ENCODE measurements around the gene FNDC5.
"Not testable (repeated sequence)": the region's sequence is repeated elsewhere in the genome, so short reads cannot be mapped to it uniquely, and the experiment has no call there.

The FNDC5 gene

GRCh38 chr1:32870615-32871363 is at the start of gene FNDC5:
FNDC5 (minus strand) TSS chr1:32870912.
- DNase-seq = peak; percentile 37

DNA sequence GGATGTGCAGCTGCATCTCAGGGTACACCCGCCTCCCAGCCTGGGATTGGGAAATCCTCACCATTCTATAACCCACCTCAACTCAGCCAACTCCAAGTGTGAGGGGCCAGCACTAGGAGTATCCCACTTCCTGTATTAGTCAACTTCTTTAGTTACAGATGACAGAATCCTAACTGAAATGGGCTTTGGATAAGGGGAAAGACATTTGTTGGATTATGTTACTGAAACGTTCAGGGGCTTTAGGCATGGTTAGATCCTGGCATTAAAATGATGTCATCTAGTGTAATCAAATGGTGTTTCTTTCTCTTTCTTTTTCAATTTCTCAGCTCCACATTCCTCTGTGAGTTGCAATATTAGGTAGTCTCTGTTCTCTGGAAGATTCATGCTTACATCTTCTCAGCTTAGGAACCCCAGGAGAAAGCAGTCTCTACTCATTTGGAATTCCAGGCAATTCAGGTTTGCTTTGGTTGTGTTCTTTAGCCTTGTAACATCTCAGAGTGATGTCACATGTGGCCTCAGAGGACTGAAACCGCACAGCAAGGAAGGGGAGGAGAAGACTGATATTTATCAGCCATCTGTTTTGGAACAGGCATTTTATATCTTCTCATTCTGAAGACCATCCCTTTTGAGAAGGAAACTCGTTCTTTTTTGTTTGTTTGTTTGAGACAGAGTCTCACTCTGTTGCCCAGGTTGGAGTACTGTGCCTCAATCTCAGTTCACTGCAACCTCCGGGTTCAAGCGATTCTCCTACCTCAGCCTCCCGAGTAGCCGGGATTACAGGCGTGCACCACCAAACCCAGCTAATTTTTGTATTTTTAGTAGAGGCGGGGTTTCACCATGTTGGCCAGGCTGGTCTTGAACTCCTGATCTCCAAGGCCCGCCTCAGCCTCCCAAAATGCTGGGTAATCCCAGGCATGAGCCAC is 49.4 kb upstream of the FNDC5 start:
- DNase-seq = peak; percentile 56

- no peak for DNase-seq
Measured at GRCh38 chr1:32918179-32918578, 47.5 kb upstream of the FNDC5 start.

- no peak for DNase-seq
Measured at GRCh38 chr1:32917521-32917920, 46.8 kb upstream of the FNDC5 start.

DNA sequence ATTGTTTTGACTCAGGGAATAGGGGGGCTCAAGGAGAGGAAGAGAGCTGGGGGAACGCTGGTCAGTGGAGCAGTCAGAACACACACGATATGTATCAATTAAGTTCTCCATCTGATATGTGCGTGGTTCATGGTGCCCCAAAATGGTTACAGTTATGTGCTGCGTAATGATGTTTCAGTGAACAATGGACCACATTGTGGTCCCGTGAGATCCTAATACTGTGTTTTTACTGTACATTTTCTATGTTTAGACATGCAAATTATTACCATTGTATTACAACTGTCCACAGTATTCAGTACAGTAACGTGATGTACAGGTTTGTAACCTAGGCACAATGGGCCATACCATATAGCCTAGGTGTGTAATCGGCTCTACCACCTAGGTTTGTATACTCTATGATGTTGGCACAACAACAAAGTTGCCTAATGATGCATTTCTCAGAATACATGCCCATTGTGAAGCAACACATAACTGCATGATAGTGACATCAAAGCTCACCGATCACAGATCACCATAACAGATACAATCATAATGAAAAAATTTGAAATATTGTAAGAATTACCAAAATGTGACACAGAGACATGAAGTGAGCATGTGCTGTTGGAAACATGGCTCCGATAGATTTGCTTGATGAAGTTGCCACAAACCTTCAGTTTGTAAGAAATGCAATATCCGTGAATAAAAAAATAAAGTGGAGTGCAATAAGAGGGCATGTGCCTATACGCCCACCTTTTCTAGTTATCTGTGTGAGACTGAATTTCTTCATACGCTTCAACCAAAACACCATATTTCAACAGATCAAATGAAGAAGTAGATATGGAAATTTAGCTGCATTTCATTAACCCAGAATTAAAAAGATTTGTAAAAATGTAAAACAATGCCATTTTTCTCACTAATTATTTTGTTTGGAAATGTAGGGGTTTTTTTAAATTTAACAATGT is 45.3 kb upstream of the FNDC5 start:
- no peak for DNase-seq

DNA sequence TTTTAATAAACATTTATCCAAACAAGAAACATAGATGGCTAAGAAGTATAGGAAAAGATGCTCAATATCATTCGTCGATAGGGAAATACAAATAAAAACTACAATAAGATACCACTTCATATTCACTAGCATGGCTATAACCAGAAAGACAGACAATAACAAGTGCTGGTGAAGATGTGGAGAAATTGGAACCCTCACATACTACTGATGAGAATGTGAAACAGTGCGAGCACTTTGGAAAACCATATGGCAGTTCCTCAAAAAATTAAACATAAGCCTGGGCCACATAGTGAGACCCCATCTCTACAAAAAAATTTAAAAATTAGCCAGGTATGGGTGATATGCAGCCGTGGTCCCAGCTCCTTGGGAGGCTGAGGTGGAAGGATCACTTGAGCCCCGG is 39.6 kb upstream of the FNDC5 start:
- no peak for DNase-seq

DNA sequence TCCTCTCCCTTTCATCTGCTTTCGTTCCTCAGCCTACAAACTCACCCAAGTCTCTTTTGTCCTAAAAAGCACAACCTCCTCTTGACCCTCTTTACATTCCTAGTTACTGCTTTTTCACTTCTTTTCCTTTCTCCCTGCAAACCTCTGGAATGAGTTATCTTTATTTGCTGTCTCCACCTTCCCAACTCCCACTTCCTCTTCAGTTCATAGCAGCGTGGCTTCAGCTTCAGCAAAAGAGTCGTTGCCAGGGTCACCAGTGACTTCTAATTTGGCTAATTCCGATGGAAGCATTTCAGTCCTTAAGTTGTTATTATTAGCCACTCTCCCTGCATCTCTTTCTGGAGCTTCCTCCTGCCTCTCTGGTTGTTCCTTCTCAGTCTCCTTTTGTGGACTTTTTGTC is 36.7 kb upstream of the FNDC5 start:
- no peak for DNase-seq

- no peak for DNase-seq
Measured at GRCh38 chr1:32906654-32907053, 35.9 kb upstream of the FNDC5 start.

DNA sequence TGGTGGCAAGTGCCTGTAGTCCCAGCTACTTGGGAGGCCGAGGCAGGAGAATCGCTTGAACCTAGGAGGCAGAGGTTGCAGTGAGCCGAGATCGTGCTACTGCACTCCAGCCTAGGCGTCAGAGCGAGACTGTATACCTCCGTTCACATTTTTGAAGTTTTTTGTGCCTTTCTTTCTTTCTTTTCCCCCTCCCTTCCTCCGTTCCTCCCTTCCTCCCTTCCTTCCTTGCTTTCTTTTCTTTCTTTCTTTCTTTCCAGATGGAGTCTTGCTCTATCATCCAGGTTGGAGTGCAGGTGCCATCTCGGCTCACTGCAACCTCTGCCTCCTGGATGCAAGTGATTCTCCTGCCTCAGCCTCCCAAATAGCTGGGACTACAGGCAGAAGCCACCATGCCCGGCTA is 34.9 kb upstream of the FNDC5 start:
- not testable (repeated sequence) for DNase-seq

DNA sequence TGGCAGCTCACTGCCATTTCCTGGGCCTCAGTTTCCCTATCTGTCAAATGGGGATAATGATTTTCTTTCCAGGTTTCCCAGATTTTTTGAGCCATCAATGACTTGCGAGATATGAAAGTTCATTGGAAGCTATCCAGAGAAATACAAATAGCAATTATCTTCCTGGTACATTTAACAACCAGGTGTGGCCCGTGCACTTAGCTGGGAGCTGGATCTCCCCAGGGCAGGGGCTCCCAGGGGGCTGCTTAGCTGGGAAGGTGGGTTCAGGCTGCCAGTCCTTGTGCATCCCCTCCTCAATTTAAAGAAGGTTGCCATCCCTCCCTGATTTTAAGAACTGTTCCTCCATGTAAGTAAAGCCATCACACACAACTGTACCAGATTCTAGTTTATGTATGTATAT is 34.1 kb upstream of the FNDC5 start:
- DNase-seq = no peak

DNA sequence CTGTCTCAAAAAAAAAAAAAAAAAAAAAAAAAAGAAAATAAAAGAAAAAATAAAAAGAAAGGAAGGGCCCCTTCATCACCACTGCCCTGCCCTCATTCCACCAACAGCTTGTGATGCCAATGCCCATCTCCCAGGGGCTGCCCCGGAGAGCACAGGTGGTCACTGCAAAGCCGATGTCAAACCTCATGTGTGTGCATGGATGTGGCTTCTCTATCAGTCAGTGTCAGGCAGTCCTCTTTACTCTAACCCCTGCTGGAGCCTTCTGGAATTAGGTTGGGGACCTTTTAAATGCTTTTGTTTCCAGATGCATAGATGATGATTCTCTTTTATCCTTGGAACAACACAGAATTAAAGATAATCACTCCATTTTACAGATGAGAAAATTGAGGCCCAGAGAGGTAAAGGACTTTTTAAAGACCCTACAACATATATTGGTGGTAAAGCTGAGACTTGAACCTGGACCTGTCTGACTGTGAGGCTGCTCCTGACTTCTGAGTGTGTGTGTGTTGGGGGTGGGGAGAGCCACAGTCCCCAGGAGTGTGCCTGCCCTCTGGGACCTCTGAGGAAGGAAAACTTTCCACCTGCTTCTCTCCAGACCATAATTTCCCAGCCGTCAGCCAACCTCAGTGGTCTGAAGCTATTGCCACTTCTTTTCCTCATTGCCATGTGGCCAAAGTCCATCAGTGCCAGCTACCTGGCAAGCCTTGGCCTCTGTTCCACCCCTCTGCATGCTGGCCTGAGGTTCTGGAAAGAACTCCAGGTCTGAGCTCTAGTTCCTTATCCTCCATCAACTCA is 33.5 kb upstream of the FNDC5 start:
- no peak for DNase-seq

DNA sequence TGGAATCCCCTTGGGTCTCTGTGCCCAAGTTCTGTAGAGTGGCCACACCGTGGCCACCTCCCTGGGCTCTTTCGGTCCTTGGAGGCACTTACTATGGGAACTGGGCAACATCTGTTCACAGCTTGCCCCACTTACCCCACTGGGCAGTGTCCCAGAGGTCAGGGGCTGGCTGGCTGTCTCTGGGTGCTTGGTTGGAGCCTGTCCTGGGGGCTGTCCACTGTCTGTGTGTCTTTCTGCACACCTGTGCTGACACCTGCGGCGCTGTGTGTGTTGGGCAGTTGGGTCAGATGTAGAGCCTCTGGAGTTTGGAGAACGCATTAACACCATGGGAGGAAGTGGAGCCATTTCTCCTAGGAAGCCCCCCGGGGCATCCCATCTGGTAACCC is 31.8 kb upstream of the FNDC5 start:
- no peak for DNase-seq

- no peak for DNase-seq
Measured at GRCh38 chr1:32901823-32902534, 31.3 kb upstream of the FNDC5 start.

DNA sequence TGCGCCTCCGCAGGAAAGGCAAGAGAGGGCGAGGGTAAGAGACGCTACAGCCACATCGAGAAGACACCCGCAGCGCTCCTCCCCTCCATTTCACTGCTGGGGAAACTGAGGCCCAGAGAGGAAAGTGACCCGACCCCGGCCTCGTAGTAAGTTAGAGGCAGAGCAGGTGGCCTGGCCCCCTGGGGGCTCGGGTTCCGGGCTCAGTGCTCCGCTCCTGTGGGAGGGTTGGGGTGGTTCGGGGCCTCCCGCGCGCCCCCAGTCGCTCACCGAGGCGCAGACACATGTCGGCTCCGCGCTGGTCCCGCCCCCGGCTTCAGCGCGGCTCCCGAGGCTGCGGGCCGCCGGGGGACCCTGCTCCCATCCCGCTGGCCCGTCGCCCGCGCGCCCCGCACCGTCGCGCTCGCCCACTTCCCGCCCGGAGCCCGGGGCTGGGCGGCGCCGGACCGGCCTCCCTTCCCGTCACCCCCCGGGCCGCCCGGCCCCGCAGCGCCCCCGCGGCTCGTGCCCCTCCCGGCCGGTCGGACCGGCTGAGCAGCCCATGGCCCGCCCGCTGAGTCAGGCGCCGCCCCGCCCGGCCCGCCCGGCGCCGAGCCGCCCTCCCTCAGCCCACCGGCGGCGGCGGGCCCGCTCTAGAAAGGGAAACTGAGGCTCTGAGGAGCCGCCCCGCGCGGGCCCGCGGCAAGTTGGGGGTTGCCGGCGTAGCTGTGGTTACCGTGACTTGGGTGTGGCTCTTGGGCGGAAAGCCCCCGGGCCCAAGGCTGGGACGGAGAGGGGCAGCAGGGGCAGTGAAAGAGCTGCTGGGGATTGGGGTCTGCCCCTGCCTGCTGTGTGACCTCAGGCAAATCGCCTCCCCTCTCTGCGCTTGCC is 30.5 kb upstream of the FNDC5 start, which contains the start of gene TMEM54:
Gene TMEM54 (minus strand): TSS at position 434 of the 867 bp plus-strand sequence. CDS start 151 bp downstream, at position 283.
- DNase-seq = no peak

DNA sequence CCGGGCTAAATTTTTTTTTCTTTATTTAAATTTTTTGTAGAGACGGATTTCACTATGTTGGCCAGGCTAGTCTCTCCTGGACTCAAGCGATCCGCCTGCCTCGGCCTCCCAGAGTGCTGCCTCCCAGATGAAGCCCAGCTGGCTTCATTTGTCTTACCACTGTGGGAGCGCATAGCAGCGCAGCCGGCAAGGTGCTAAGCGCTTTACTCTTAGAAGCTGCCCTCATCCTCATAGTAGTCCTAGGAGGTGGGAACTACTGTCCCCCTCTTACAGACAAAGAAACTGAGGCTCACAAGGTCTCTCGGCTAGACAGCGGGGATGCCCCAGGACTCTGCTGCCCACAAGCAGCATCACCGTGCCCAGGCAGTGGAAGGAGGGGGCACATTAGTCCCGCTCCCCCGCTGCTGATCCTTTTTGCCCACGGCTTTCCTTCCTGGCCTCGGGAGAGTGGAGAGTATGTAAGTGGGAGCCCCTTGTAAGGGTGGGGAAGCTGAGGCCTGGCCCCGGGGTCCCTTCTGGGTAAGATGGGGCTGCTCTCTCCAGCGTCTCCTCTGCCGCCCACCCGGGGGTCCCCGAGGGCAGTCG is 29.8 kb upstream of the FNDC5 start:
- DNase-seq = no peak

DNA sequence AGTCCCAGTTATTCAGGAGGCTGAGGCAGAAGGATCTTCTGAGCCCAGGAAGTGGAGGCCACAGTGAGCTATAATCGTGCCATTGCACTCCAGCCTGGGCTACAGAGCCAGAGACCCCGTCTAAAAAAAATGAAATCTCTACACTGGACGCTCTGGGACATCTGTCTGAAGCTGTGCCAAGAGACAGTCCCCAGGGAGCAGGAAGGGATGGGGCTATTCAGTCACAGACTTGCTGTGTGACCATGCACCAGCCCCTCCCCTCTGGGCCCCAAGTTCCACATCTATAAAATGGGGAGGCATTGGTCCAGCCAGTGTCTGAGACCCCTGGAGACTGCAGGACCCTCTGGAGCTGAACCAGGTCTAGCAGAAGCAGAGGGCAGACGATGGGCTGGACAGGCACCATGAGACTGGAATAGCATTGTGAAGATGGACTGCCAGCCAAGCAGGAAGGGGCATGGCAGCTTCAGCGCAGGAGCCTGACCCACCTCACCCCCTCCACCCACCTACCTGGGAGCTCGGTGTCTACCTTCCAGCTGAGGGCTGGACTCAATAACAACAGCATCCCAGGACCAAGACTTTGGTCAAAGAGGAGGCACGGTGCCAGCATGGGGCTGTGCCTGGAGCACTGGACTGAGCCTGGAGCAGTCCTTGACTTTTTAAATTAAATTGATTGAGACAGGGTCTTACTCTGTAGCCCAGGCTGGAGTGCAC is 29.0 kb upstream of the FNDC5 start:
- no peak for DNase-seq

DNA sequence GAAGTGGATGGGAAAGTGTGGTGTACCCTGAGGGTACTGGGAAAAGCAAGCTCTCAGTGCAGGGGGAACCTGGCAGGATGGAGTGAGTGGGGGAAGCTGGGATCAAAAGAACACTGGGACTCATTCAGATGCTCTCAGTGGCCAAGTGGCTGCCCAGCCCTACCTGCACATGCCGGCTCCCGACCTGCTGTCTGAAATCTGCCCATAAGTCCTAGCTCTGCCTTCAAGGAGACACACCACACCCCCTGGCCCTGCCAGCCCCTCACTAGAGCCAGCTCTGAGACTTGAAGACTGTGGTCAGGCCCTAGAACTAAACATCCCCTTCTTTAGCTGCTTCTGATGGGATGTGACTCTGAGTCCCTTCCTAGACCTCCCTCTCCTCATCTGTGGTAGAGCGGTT is 28.2 kb upstream of the FNDC5 start:
- DNase-seq = no peak

- DNase-seq = no peak
Measured at GRCh38 chr1:32898056-32898455, 27.3 kb upstream of the FNDC5 start.
